Vagina (tissue), 2 donors: ENCODE measurements around the gene HOXC11.

Experiments
- POLR2A ChIP-seq, 2 donors: fragments of 450-650 bp; IDR thresholded peaks; one replicate each; pipeline ENCODE4 v1.6.1; 2017; ENCODE audit warnings: antibody characterized with exemption in 2 of 2, mild to moderate bottlenecking in 2 of 2, moderate library complexity in 2 of 2
- TF ChIP-seq, protein P1 (sequence below), 3 experiments: fragments of 450-650 bp in 2 of 3; fragments of 200-600 bp in 1 of 3; sonication (generic) in 1 of 3; IDR thresholded peaks; one replicate each; pipeline ENCODE4 v1.5.1; 2017 to 2019; ENCODE audit warnings: antibody characterized with exemption in 3 of 3, mild to moderate bottlenecking in 2 of 3, moderate library complexity in 2 of 3

DNA sequence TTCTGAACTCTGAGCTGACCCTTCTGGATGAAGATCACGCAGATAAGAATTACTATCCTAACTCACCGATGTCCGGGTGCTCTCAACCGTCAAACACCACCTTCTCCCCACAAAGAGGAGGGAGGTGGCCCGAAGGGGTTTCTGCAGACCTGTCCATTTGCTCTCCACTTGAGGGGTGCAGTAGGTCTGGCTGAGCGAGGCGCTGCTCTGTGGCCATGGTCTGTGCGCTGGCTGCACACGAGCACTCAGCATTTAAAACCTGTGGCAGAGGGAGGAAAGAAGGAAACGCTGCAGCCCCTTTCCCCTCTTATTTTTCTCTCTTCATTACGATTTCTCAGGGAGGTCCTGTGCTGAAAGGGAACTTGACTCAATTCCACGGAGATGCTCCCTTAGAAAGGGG, 35.8 kb upstream of the HOXC11 start:
- TF ChIP-seq, protein P1, sequence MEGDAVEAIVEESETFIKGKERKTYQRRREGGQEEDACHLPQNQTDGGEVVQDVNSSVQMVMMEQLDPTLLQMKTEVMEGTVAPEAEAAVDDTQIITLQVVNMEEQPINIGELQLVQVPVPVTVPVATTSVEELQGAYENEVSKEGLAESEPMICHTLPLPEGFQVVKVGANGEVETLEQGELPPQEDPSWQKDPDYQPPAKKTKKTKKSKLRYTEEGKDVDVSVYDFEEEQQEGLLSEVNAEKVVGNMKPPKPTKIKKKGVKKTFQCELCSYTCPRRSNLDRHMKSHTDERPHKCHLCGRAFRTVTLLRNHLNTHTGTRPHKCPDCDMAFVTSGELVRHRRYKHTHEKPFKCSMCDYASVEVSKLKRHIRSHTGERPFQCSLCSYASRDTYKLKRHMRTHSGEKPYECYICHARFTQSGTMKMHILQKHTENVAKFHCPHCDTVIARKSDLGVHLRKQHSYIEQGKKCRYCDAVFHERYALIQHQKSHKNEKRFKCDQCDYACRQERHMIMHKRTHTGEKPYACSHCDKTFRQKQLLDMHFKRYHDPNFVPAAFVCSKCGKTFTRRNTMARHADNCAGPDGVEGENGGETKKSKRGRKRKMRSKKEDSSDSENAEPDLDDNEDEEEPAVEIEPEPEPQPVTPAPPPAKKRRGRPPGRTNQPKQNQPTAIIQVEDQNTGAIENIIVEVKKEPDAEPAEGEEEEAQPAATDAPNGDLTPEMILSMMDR (IDR thresholded peaks at IDR 0.05), result no peak
- no peak for TF ChIP-seq POLR2A (IDR thresholded peaks at IDR 0.05)
